RWPE2 (cell line): Measurements from ENCODE around the gene CRPPA.

Source experiments
- ATAC-seq: fragments of 200-7000 bp; cut with Tn5 transposase; 3 replicates; pipeline ENCODE4 v1.9.1; 2021; ENCODE audit warnings: low read depth
- DNase-seq: peaks from one replicate; pipeline ENCODE4 v3.0.0-alpha.2; 2020; ENCODE audit warnings: low spot score
- H3K27ac ChIP-seq: fragments of 450-650 bp; 2 replicates; pipeline ENCODE4 v1.5.1; 2017; ENCODE audit warnings: mild to moderate bottlenecking; ENCODE audit not compliant: poor library complexity, severe bottlenecking
- H3K27me3 ChIP-seq: fragments of 250-450 bp; sonication (Bioruptor Pico); 2 replicates; pipeline ENCODE4 v1.5.1; 2021; ENCODE audit warnings: mild to moderate bottlenecking, moderate library complexity; ENCODE audit not compliant: insufficient read depth, poor library complexity, severe bottlenecking
- H3K36me3 ChIP-seq: fragments of 250-450 bp; sonication (Bioruptor Pico); 2 replicates; pipeline ENCODE4 v1.5.1; 2020; ENCODE audit warnings: low read depth, mild to moderate bottlenecking, moderate library complexity
- H3K4me1 ChIP-seq: fragments of 250-450 bp; sonication (Bioruptor Pico); 2 replicates; pipeline ENCODE4 v1.5.1; 2021; ENCODE audit warnings: mild to moderate bottlenecking, moderate library complexity; ENCODE audit not compliant: insufficient read depth, poor library complexity, severe bottlenecking
- H3K4me3 ChIP-seq: fragments of 250-450 bp; sonication (Bioruptor Pico); 2 replicates; pipeline ENCODE4 v1.5.1; 2021; ENCODE audit warnings: mild to moderate bottlenecking, moderate library complexity; ENCODE audit not compliant: severe bottlenecking
- H3K9me3 ChIP-seq: fragments of 250-450 bp; sonication (Bioruptor Pico); 2 replicates; pipeline ENCODE4 v1.5.1; 2021; ENCODE audit warnings: mild to moderate bottlenecking, moderate library complexity; ENCODE audit not compliant: severe bottlenecking
- CTCF ChIP-seq: fragments of 450-650 bp; IDR thresholded peaks from one replicate; pipeline ENCODE4 v1.5.1; 2017; ENCODE audit warnings: mild to moderate bottlenecking, moderate library complexity; ENCODE audit not compliant: poor library complexity, severe bottlenecking

The CRPPA gene

GRCh38 chr7:16412274-16413254 lies 8.8 kb downstream of the CRPPA start:
- Histone ChIP-seq H3K27ac (no peak overlapping the region), H3K4me3 (no peak overlapping the region), H3K36me3 (no peaks in the 10 kb centered on the region), H3K4me1 (no peaks in the 10 kb centered on the region), H3K27me3 (no peaks in the 10 kb centered on the region), H3K9me3 (no peaks in the 10 kb centered on the region)
- DNase-seq: no peak
- TF ChIP-seq CTCF: no peak
- no peak for ATAC-seq

GRCh38 chr7:16411391-16411790 lies 9.9 kb downstream of the CRPPA start:
- Histone ChIP-seq H3K4me1 (no peaks in the 10 kb centered on the region), H3K9me3 (no peaks in the 10 kb centered on the region), H3K4me3 (no peak overlapping the region), H3K27me3 (no peaks in the 10 kb centered on the region), H3K36me3 (no peaks in the 10 kb centered on the region), H3K27ac (no peak overlapping the region)
- DNase-seq: no peak
- ATAC-seq: peak; percentile 73
- no peak for TF ChIP-seq CTCF

GRCh38 chr7:16409777-16410176 lies 11.6 kb downstream of the CRPPA start:
- no peaks in the 10 kb centered on the region for H3K36me3 ChIP-seq
- no peaks in the 10 kb centered on the region for H3K27me3 ChIP-seq
- no peak for DNase-seq
- no peak overlapping the region for H3K27ac ChIP-seq
- no peak overlapping the region for H3K4me3 ChIP-seq
- no peaks in the 10 kb centered on the region for H3K4me1 ChIP-seq
- no peak for TF ChIP-seq CTCF
- H3K9me3 ChIP-seq: no peaks in the 10 kb centered on the region
- no peak for ATAC-seq

GRCh38 chr7:16404636-16405035 lies 16.7 kb downstream of the CRPPA start:
- Histone ChIP-seq H3K36me3 (no peaks in the 10 kb centered on the region), H3K9me3 (no peaks in the 10 kb centered on the region), H3K4me3 (no peak overlapping the region), H3K27me3 (no peaks in the 10 kb centered on the region), H3K4me1 (no peaks in the 10 kb centered on the region), H3K27ac (no peak overlapping the region)
- ATAC-seq (no peak), DNase-seq (no peak)
- TF ChIP-seq CTCF: no peak

GRCh38 chr7:16403475-16403874 lies 17.9 kb downstream of the CRPPA start:
- TF ChIP-seq CTCF: no peak
- DNase-seq: no peak

More at GRCh38 chr7:16403475-16403874, 17.9 kb downstream of the CRPPA start:
- Histone ChIP-seq H3K4me3 (no peak overlapping the region), H3K9me3 (peaks cover 3% of the 10 kb centered on the region), H3K27ac (no peak overlapping the region), H3K4me1 (no peaks in the 10 kb centered on the region), H3K27me3 (no peaks in the 10 kb centered on the region), H3K36me3 (no peaks in the 10 kb centered on the region)
- ATAC-seq: no peak
